Pulmonary artery endothelial cell (primary cell): ENCODE measurements around the gene KIF21B. TPM values are rescaled to one million over a fixed set of nuclear protein-coding genes. Genes with fewer than 3 reads are reported as not detected.
"Not testable (repeated sequence)": the region's sequence is repeated elsewhere in the genome, so short reads cannot be mapped to it uniquely, and the experiment has no call there.

Experiments
- DNase-seq: peaks from one replicate; pipeline ENCODE4 v3.0.0-alpha.2; 2011; ENCODE audit warnings: low read depth, low spot score
- total RNA-seq: library from RNA; depleted of rRNA; stranded (reverse); fragments of >200 nt; gene quantifications from 2 replicates; pipeline ENCODE4 v1.2.3, GENCODE V29; 2014

The KIF21B gene
- total RNA-seq, 1 donor from 2014 or later: 2.2 TPM

DNA sequence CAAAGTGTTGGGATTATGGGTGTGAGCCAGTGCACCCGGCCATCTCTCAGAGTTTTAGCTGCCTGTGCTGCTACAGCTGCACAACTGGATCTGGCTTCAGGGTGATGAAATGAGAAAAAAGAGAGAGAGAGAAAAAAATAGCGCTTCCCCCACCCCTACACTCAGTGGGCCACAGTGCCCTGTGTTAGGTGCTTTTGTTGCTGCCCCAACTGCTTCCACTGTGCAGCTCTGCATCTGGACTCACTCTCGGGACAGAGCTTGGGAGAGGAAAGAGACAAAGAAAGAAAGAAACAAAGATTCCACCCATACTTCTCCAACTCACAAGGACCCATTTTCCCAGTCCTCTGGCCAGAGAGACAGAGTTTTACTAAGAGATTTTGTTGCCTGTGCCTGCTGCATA is 78.4 kb downstream of the KIF21B start:
- DNase-seq: no peak

DNA sequence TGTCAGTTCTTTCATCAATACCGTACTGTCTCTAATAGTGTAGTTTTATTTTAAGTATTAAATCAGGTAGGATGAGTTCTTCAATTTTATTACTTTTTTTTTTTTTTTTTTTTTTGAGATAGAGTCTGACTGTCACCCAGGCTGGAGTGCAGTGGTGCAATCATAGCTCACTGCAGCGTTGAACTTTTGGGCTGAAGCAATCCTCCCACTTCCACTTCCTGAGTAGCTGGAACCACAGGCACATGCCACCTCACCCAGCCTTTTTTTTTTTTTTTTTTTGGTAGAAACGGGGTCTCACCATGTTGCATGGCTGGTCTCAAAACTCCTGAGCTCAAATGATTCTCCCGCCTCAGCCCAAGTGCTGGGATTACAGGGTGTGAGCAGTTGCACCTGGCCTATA is 84.6 kb downstream of the KIF21B start:
- DNase-seq: no peak

DNA sequence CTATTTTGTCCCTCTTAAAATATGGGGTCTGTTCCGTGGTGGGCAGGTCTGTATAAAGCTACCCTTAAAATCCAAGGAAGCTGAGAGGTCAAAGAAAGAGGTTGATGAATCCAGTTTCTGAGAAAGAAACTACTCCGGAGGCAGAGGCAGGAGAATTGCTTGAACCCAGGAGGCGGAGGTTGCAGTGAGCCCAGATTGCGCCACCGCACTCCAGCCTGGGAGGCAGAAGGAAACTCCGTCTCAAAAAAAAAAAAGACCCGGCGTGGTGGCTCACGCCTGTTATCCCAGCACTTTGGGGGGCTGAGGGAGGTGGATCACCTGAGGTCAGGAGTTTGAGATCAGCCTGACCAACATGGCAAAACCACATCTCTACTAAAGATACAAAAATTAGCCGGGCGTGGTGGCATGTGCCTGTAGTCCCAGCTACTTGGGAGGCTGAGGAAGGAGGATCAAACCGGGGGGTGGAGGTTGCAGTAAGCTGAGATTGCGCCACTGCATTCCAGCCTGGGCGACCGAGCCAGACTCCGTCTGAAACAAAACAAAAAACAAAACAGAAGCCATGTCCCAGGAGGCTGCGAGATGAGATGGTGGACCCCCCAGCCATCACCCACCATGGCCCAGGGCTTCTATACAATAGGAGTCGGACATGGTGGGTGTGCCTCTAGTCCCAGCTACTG is 88.1 kb downstream of the KIF21B start:
- DNase-seq: not testable (repeated sequence)

DNA sequence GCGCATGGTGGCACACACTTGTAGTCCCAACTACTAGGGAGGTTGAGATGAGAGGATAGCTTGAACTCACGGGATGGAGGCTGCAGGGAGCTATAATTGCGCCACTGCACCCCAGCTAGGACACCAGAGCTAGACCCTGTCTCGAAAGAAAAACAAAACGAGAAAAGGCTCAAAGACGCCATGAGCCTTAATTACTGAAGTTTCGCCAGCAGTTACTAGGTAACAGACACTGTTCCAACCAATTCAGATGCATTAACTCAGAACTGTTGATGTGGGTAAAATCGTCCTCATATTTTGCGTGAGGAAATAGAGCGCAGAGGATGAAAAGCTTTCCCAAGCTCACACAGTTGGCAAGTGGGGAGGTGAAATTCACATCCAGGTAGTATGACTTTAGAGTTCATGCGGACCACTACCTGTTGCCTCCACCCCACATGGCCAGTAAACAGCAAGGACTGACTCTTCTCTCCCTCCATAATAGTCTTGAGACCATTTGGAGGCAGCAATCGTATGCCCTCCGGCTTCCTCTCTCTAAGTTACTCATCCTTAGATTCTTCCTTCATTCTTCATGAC is 88.8 kb downstream of the KIF21B start:
- no peak for DNase-seq

DNA sequence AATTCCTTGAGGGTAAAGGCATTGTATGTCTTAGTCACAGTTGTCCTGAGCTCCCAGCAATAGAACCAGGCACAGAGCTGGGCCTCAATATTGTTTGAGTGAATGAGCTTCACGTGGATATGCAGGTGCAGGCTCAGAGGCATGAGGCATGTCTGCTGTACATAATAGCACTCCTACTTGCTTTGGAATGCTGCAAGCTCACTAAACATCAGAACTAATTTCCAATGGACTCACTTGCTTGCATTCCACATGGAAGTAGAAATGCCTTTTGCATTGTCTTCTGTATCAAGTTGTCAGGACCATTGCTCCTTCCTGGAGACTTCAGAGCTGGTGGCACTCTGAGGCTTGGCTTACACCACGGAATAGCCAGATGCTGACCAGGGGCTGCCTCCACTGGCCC is 91.7 kb downstream of the KIF21B start:
- no peak for DNase-seq

DNA sequence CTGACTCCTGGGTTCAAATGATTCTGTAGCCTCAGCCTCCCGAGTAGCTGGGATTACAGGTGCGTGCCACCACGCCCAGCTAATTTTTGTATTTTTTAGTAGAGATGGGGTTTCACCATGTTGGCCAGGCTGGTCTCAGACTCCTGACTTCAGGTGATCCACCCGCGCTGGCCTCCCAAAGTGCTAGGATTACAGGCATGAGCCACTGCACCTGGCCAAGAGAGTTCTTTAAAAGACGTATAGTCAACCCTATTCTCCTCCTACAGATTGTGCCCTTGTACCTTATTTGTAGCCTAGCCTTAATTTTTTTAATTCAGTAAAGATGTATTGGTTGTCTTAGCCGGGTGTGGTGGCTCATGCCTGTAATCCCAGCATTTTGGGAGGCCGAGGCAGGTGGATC is 93.2 kb downstream of the KIF21B start:
- not testable (repeated sequence) for DNase-seq

DNA sequence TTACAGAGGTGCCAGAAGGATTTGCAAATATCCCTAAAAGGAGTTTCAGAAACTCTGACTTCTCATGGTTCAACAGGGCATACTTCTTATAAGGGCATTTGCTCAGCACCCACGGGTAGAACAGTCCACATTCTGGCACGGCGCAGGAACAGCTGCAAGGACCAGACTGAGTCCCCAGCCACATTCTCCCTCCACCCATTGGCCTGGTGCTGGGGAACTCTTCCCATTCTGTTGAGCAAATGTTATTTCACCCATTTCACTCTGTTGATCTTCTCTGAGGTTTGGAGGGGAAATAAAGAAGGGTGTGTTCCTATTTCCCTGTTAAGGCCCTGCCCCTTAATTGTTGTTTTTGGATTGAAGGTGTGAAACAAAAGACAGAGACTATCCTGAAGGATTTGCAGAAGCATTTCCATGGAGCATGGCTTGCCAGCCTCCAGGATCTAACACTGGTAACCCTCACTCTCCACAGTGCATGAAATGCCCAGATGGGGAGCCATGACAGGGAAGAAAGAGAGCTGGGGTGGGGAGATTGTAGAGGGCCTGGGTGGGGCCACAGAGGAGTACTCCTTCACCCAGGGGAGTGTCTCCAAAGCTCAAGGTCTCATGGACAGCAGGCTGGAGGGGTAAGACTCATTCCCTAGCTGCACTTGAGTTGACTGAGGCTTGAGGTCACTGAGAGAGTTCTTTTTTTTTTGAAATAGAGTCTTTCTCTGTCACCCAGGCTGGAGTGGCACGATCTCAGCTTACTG is 93.8 kb downstream of the KIF21B start:
- no peak for DNase-seq

DNA sequence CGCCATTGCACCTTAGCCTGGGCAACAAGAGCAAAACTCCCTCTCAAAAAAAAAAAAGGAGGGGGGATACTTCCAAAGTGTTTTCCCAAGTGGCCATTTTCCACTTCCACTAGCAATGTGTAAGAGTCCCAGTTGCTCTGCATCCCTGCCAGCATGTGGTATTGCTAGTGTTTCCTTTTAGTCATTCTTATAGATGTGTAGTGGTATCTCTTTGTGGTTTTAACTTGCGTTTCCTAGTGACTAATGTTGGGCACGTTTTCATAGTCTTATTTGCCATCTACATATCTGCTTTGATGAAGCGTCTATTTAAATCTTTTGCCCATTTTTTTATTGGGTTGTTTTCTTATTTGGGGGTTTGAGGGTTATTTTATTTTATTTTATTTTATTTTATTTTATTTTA is 97.7 kb downstream of the KIF21B start:
- DNase-seq: no peak

DNA sequence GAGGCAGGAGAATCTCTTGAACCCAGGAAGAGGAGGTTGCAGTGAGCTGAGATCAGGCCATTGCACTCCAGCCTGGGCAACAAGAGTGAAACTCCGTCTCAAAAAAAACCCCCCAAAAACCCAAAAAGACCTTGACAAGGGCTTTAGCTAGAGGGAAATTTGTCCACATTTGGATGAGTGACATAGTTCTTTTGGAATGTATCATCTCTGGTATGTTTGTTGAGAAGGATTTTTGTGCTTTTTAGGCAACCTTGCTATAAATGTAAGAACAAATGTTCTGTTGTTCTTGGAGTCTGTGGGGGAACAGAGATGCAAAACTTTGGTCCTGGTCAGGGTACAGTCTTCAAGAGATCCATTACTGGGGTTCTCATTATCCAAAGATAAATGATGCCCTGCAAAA is 99.9 kb downstream of the KIF21B start:
- DNase-seq: no peak

DNA sequence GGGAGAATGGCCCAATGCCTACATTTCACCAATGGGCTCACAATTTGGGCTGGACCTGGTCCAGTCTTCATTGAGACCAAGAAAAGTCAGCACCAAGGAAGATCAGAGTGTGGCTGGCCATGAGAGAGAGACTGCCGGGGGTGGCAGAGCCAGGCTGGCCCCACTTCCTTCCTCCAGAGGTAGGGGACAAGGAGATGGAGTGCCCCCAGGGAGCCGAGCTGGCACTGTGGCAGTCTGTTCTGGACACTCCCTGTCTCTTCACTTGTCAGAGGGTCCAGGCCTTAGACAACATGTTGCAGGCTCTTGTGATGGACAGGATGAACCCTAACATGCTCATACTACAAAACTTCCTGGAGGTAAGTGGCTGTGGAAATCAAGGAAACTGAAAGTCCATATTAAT is 101.1 kb downstream of the KIF21B start:
- DNase-seq: no peak

DNA sequence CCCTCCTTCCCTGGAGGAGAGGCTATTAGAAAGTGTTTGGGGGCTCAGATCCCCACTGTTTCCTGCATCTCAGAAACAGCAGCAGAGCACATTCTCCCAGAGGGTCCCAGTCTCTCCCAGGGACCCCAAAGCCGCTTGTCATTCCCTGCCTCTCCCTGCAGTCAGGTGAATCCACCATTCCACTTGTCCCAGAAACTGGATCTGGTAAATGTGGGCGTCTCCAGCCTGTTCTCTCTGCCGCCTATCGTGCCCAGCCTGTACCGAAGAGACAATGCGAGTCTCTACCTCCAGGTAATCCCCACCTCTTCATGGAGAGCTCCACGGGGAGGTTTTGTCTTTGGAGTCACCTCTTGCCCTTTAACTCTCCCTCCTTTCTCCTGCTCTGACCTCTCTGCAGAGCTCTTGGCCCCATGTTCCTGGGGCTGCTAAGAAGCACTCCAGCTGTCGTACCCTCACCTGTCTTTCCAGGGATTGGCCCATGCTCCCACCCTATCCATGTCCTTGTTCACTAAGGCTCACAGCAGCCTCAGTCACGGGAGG is 101.9 kb downstream of the KIF21B start:
- no peak for DNase-seq

Other genes with a start within 250 kb of the KIF21B start
- not detected in 2 replicates for gene GPR25, start 150.7 kb downstream of the KIF21B start, total RNA-seq
- gene INAVA, start 128.8 kb downstream of the KIF21B start, total RNA-seq: not detected in 2 replicates
- not detected in 2 replicates for gene CACNA1S, start 88.7 kb upstream of the KIF21B start, total RNA-seq
- gene ASCL5, start 103.5 kb upstream of the KIF21B start, total RNA-seq: not detected in 2 replicates
- 52.8 and 58.5 TPM in 2 replicates for gene TMEM9, start 130.8 kb upstream of the KIF21B start, total RNA-seq
- gene IGFN1, start 167.1 kb upstream of the KIF21B start, total RNA-seq: not detected in 2 replicates